ENCODE measurements around the gene HECA.
"Not testable (repeated sequence)": the region's sequence is repeated elsewhere in the genome, so short reads cannot be mapped to it uniquely, and the experiment has no call there.

HECA gene

GRCh38 chr6:139152088-139152891 lies 17.4 kb downstream of the HECA start:
- DNase-seq (ENCODE audit: low read depth): no peak
- no peak for TF ChIP-seq CTCF (IDR thresholded peaks at IDR 0.05; ENCODE audit: low read depth, low read length, missing control alignments)
- H3K4me3 ChIP-seq (ENCODE audit: low read depth, low read length): no peak overlapping the region

- TF ChIP-seq CTCF (IDR thresholded peaks at IDR 0.05; ENCODE audit: low read depth, low read length, missing control alignments): no peak
- no peak for DNase-seq (ENCODE audit: low read depth)
- no peak overlapping the region for H3K4me3 ChIP-seq (ENCODE audit: low read depth, low read length)
Measured at GRCh38 chr6:139152892-139153271, 18.0 kb downstream of the HECA start.

- TF ChIP-seq CTCF (IDR thresholded peaks at IDR 0.05; ENCODE audit: low read depth, low read length, missing control alignments): no peak
- no peak for DNase-seq (ENCODE audit: low read depth)
- no peak overlapping the region for H3K4me3 ChIP-seq (ENCODE audit: low read depth, low read length)
Measured at GRCh38 chr6:139153855-139154254, 19.0 kb downstream of the HECA start.

GRCh38 chr6:139154881-139155547 lies 20.1 kb downstream of the HECA start:
- H3K4me3 ChIP-seq (ENCODE audit: low read depth, low read length): no peak overlapping the region
- no peak for TF ChIP-seq CTCF (IDR thresholded peaks at IDR 0.05; ENCODE audit: low read depth, low read length, missing control alignments)
- no peak for DNase-seq (ENCODE audit: low read depth)

GRCh38 chr6:139156102-139156501 lies 21.2 kb downstream of the HECA start:
- no peak for DNase-seq (ENCODE audit: low read depth)

GRCh38 chr6:139156551-139156950 lies 21.7 kb downstream of the HECA start:
- TF ChIP-seq CTCF (IDR thresholded peaks at IDR 0.05; ENCODE audit: low read depth, low read length, missing control alignments): no peak
- DNase-seq (ENCODE audit: low read depth): no peak
- H3K4me3 ChIP-seq (ENCODE audit: low read depth, low read length): no peak overlapping the region

More at GRCh38 chr6:139156102-139156501, 21.2 kb downstream of the HECA start:
- no peak for TF ChIP-seq CTCF (IDR thresholded peaks at IDR 0.05; ENCODE audit: low read depth, low read length, missing control alignments)
- no peak overlapping the region for H3K4me3 ChIP-seq (ENCODE audit: low read depth, low read length)

- DNase-seq (ENCODE audit: low read depth); H3K4me3 ChIP-seq (ENCODE audit: low read depth, low read length): not testable (repeated sequence)
Measured at GRCh38 chr6:139157086-139157485, 22.2 kb downstream of the HECA start.

Measured in GM12864 (cell line).